HEK293 (cell line): ENCODE measurements around the gene RETREG2.

ENCODE experiments used
- CTCF ChIA-PET: fragments of 350-600 bp; formaldehyde crosslinking; extraction: SDS; loops from one replicate; lab custom pipeline; 2021; ENCODE audit warnings: antibody characterized with exemption; lab: Yijun Ruan, JAX
- POLR2A ChIA-PET: fragments of 300-600 bp; formaldehyde crosslinking; extraction: SDS; loops from one replicate; lab custom pipeline; 2020; ENCODE audit warnings: antibody characterized with exemption, inconsistent platforms; lab: Yijun Ruan, JAX
- H3K27ac ChIP-seq: fragments of 200-500 bp; sonication (Bioruptor generic); 2 replicates; pipeline ENCODE4 v1.5.1; 2014; ENCODE audit warnings: low read depth, low read length, control low read depth, inconsistent platforms; ENCODE audit errors: extremely low read depth
- H3K36me3 ChIP-seq, 2 experiments: fragments of 200-500 bp in 1 of 2; sonication (Bioruptor generic) in 1 of 2; 1 replicate in 1 of 2; 2 replicates in 1 of 2; pipeline ENCODE4 v1.5.1; 2014 to 2017; ENCODE audit warnings: inconsistent platforms in 2 of 2, low read length in 2 of 2; ENCODE audit not compliant: control insufficient read depth in 2 of 2, insufficient read depth in 1 of 2
- H3K4me1 ChIP-seq: fragments of 200-500 bp; sonication (Bioruptor generic); 2 replicates; pipeline ENCODE4 v1.5.1; 2014; ENCODE audit warnings: mild to moderate bottlenecking, low read length, inconsistent platforms; ENCODE audit not compliant: control insufficient read depth, insufficient read depth
- H3K4me3 ChIP-seq: 2 replicates; pipeline ENCODE4 v1.5.1; 2011; ENCODE audit warnings: low read depth, mild to moderate bottlenecking, control low read depth, low read length, moderate library complexity
- H3K9me3 ChIP-seq: fragments of 200-500 bp; sonication (Bioruptor generic); 2 replicates; pipeline ENCODE4 v1.5.1; 2014; ENCODE audit warnings: low read depth, low read length, inconsistent platforms; ENCODE audit not compliant: control insufficient read depth, insufficient read depth
- KLF1 ChIP-seq: fragments of 450-650 bp; formaldehyde crosslinking; IDR thresholded peaks from 2 replicates; pipeline ENCODE4 v1.5.1; 2016; ENCODE audit warnings: missing biosample characterization, missing genetic modification characterization
- KLF17 ChIP-seq: fragments of 450-650 bp; formaldehyde crosslinking; IDR thresholded peaks from 2 replicates; pipeline ENCODE4 v1.5.1; 2016; ENCODE audit warnings: missing biosample characterization, missing genetic modification characterization
- WT1 ChIP-seq: fragments of 450-650 bp; formaldehyde crosslinking; IDR thresholded peaks from 2 replicates; pipeline ENCODE4 v1.5.1; 2016; ENCODE audit warnings: missing biosample characterization, missing genetic modification characterization
- ZBTB1 ChIP-seq: fragments of 450-650 bp; formaldehyde crosslinking; IDR thresholded peaks from 2 replicates; pipeline ENCODE4 v1.5.1; 2016; ENCODE audit warnings: missing biosample characterization, missing genetic modification characterization
- ZBTB17 ChIP-seq: fragments of 450-650 bp; formaldehyde crosslinking; IDR thresholded peaks from 2 replicates; pipeline ENCODE4 v1.5.1; 2016; ENCODE audit warnings: missing biosample characterization, missing genetic modification characterization
- ZBTB21 ChIP-seq: fragments of 450-650 bp; formaldehyde crosslinking; IDR thresholded peaks from 2 replicates; pipeline ENCODE4 v1.5.1; 2017; ENCODE audit warnings: missing biosample characterization, missing genetic modification characterization
- ZFP3 ChIP-seq: fragments of 450-650 bp; formaldehyde crosslinking; IDR thresholded peaks from 2 replicates; pipeline ENCODE4 v1.5.1; 2016; ENCODE audit warnings: low read depth, missing biosample characterization, missing genetic modification characterization
- ZNF19 ChIP-seq: fragments of 450-650 bp; formaldehyde crosslinking; IDR thresholded peaks from 2 replicates; pipeline ENCODE4; 2016; ENCODE audit warnings: missing biosample characterization, missing genetic modification characterization, low read depth
- ZNF248 ChIP-seq: fragments of 450-650 bp; formaldehyde crosslinking; IDR thresholded peaks from 2 replicates; pipeline ENCODE4 v1.5.1; 2017; ENCODE audit warnings: missing biosample characterization, missing genetic modification characterization
- ZNF274 ChIP-seq, 2 experiments: fragments of 200-500 bp in 1 of 2; fragments of 450-650 bp in 1 of 2; sonication (Bioruptor generic) in 1 of 2; formaldehyde crosslinking in 1 of 2; IDR thresholded peaks; 2 replicates each; pipeline versions ENCODE4 v1.5.1 to v1.6.1; 2014 to 2016; ENCODE audit warnings: borderline replicate concordance in 1 of 2, inconsistent platforms in 1 of 2, low read length in 1 of 2, missing biosample characterization in 1 of 2, missing genetic modification characterization in 1 of 2
- ZNF335 ChIP-seq: fragments of 450-650 bp; formaldehyde crosslinking; conservative IDR thresholded peaks from 2 replicates; pipeline ENCODE4 v1.5.1; 2016; ENCODE audit warnings: missing biosample characterization, missing genetic modification characterization
- ZNF391 ChIP-seq: fragments of 450-650 bp; formaldehyde crosslinking; IDR thresholded peaks from 2 replicates; pipeline ENCODE4 v1.5.1; 2016; ENCODE audit warnings: low read depth, missing biosample characterization, missing genetic modification characterization, borderline replicate concordance
- ZNF423 ChIP-seq: fragments of 450-650 bp; formaldehyde crosslinking; IDR thresholded peaks from 2 replicates; pipeline ENCODE4 v1.5.1; 2016; ENCODE audit warnings: missing biosample characterization, missing genetic modification characterization
- ZNF513 ChIP-seq: fragments of 450-650 bp; IDR thresholded peaks from 2 replicates; pipeline ENCODE4 v1.5.1; 2018; ENCODE audit warnings: missing biosample characterization, missing genetic modification characterization
- ZNF530 ChIP-seq: fragments of 450-650 bp; formaldehyde crosslinking; IDR thresholded peaks from 2 replicates; pipeline ENCODE4 v1.5.1; 2016; ENCODE audit warnings: low read depth, missing biosample characterization, missing genetic modification characterization
- ZNF544 ChIP-seq: fragments of 450-650 bp; formaldehyde crosslinking; IDR thresholded peaks from 2 replicates; pipeline ENCODE4 v1.5.0; 2017; ENCODE audit warnings: missing biosample characterization, missing genetic modification characterization
- ZNF654 ChIP-seq: fragments of 450-650 bp; formaldehyde crosslinking; IDR thresholded peaks from 2 replicates; pipeline ENCODE4 v1.5.1; 2016; ENCODE audit warnings: low read depth, missing biosample characterization, missing genetic modification characterization
- ZSCAN30 ChIP-seq: fragments of 450-650 bp; IDR thresholded peaks from 2 replicates; pipeline ENCODE4 v1.5.1; 2018; ENCODE audit warnings: missing biosample characterization, mild to moderate bottlenecking, missing genetic modification characterization, moderate library complexity

Gene RETREG2

GRCh38 chr2:219174146-219174545 is 3.9 kb upstream of the RETREG2 start:
- POLR2A ChIA-PET: no interaction called here
- no peak overlapping the region for H3K27ac ChIP-seq
- CTCF ChIA-PET: interaction anchor here (0.6 to 8.4 kb wide), 12 partner anchors 10 to 1073 kb away, joined by 3 to 101 read pairs (median 3); partner anchors contain the start of genes ANKZF1 and ATG9A
- peaks cover 6% of the 10 kb centered on the region; the same call in 1 of the 2 replicates for H3K4me1 ChIP-seq
- no peak overlapping the region for H3K4me3 ChIP-seq
- H3K36me3 ChIP-seq: peaks cover 4 to 36% of the 10 kb centered on the region in 2 experiments; a peak in 2 of 3 replicates
- H3K9me3 ChIP-seq: no peaks in the 10 kb centered on the region
- no peak for TF ChIP-seq ZNF544 (tag by site-specific recombination)
- no peak for TF ChIP-seq ZNF335 (tag by site-specific recombination)
- no peak for TF ChIP-seq ZNF530 (tag by site-specific recombination)
- no peak for TF ChIP-seq ZNF19
- TF ChIP-seq KLF1: no peak
- TF ChIP-seq KLF17 (tag by site-specific recombination): no peak
- no peak for TF ChIP-seq ZBTB21 (tag by site-specific recombination)
- no peak for TF ChIP-seq ZNF423 (tag by site-specific recombination)
- no peak for TF ChIP-seq ZNF513
- TF ChIP-seq ZNF248 (tag by site-specific recombination): no peak
- no peak for TF ChIP-seq ZSCAN30 (tag by site-specific recombination)
- TF ChIP-seq ZNF654 (tag by site-specific recombination): no peak

- H3K4me1 ChIP-seq: peaks cover 6% of the 10 kb centered on the region; the same call in 1 of the 2 replicates
- H3K9me3 ChIP-seq: no peaks in the 10 kb centered on the region
- POLR2A ChIA-PET: no interaction called here
- H3K36me3 ChIP-seq: peaks cover 4 to 41% of the 10 kb centered on the region in 2 experiments; a peak in 2 of 3 replicates
- CTCF ChIA-PET: interaction anchor here (0.6 to 8.4 kb wide), 10 partner anchors 11 to 214 kb away, joined by 3 to 101 read pairs (median 3); partner anchors contain the start of genes ANKZF1 and ATG9A
- H3K27ac ChIP-seq: no peak overlapping the region
- TF ChIP-seq ZNF391 (tag by site-specific recombination): no peak
- TF ChIP-seq ZFP3: no peak
- TF ChIP-seq WT1: no peak
- no peak for TF ChIP-seq ZNF335 (tag by site-specific recombination)
- TF ChIP-seq ZNF274 (IDR thresholded peaks at IDR 0.05; ENCODE audit: low read length): no peak
- no peak for TF ChIP-seq ZNF274 (tag by site-specific recombination; IDR thresholded peaks at IDR 0.05; ENCODE audit: borderline replicate concordance)
- TF ChIP-seq ZBTB1 (tag by site-specific recombination): no peak
- no peak overlapping the region for H3K4me3 ChIP-seq
Measured at GRCh38 chr2:219174801-219175200, 3.3 kb upstream of the RETREG2 start.

- CTCF ChIA-PET: interaction anchor here (0.5 to 8.4 kb wide), 15 partner anchors 8 to 366 kb away, joined by 3 to 101 read pairs (median 3); partner anchors contain the start of genes DNAJB2 and NHEJ1
- H3K9me3 ChIP-seq: no peaks in the 10 kb centered on the region
- POLR2A ChIA-PET: interaction anchor here (2.7 kb wide), 1 partner anchor 31 kb away, joined by 27 read pairs; the partner anchor contains the start of gene ZFAND2B
- H3K4me1 ChIP-seq: peaks cover 6% of the 10 kb centered on the region; the same call in 1 of the 2 replicates
- peak overlapping the region; percentile 79; the same call in 1 of the 2 replicates for H3K27ac ChIP-seq
- H3K36me3 ChIP-seq: peaks cover 4 to 48% of the 10 kb centered on the region in 2 experiments; a peak in 2 of 3 replicates
- no peak overlapping the region for H3K4me3 ChIP-seq
- no peak for TF ChIP-seq KLF17 (tag by site-specific recombination)
- TF ChIP-seq ZBTB17 (tag by site-specific recombination): peak; percentile 59; the same call in 1 of the 2 replicates
- TF ChIP-seq, all 188 proteins: peak for 1
Measured at GRCh38 chr2:219175486-219175885, 2.6 kb upstream of the RETREG2 start.
